Activated B cell treated with CpG ODN at 0.5 μM for 24 hours (primary cell): ENCODE results near the gene DNM1. TPM values are rescaled to one million over a fixed set of nuclear protein-coding genes. Genes with fewer than 3 reads are reported as not detected.

ENCODE experiments used
- ATAC-seq: fragments of 200-7000 bp; cut with Tn5 transposase; one replicate; pipeline ENCODE4 v1.10.0; 2021; ENCODE audit warnings: low read depth, mild to moderate bottlenecking, moderate library complexity
- CTCF ChIA-PET: fragments of 350-600 bp; sonication (Branson Sonifier 250); formaldehyde crosslinking; loops from one replicate; lab custom pipeline; 2021; ENCODE audit warnings: antibody characterized with exemption; lab: Charles Lee
- POLR2A ChIA-PET: fragments of 350-600 bp; sonication (Branson Sonifier 250); formaldehyde crosslinking; loops from one replicate; lab custom pipeline; 2021; ENCODE audit warnings: antibody characterized with exemption; lab: Charles Lee
- DNase-seq: peaks from one replicate; pipeline ENCODE4 v3.0.0; 2022
- H3K27ac Mint-ChIP-seq: one replicate; pipeline ENCODE4 v1.8.0; 2020; ENCODE audit warnings: mixed read lengths
- H3K27me3 Mint-ChIP-seq: one replicate; pipeline ENCODE4 v1.8.0; 2021; ENCODE audit warnings: mixed read lengths
- H3K36me3 Mint-ChIP-seq: one replicate; pipeline ENCODE4 v1.8.0; 2021; ENCODE audit warnings: low read depth, mixed read lengths
- H3K4me1 Mint-ChIP-seq: one replicate; pipeline ENCODE4 v1.8.0; 2021; ENCODE audit warnings: mixed read lengths
- H3K4me3 Mint-ChIP-seq: one replicate; pipeline ENCODE4 v1.8.0; 2020; ENCODE audit warnings: mild to moderate bottlenecking, mixed read lengths
- H3K9me3 Mint-ChIP-seq: one replicate; pipeline ENCODE4 v1.8.0; 2020; ENCODE audit warnings: mixed read lengths
- intact Hi-C: fragments of 100-400 bp; cut with micrococcal nuclease; formaldehyde crosslinking; loops from one replicate; pipeline ENCODE4 v1.15.1; 2024
- total RNA-seq: library from RNA; stranded (reverse); gene quantifications from 2 replicates; pipeline ENCODE4 v1.2.3, GENCODE V29; 2022
- TF ChIP-seq, protein P1 (sequence below): fragments of 200-600 bp; IDR thresholded peaks from one replicate; pipeline ENCODE4 v1.8.0; 2022; ENCODE audit warnings: antibody characterized with exemption, mild to moderate bottlenecking

The DNM1 gene
- total RNA-seq, 1 donor from 2014 or later, result 0.86 TPM

- H3K4me3 Mint-ChIP-seq, result peak overlapping the region; percentile 94
- ATAC-seq, result no peak
- peaks cover 25% of the 10 kb centered on the region for H3K4me1 Mint-ChIP-seq
- ChIA-PET POLR2A (interaction anchor here (0.6 to 2.7 kb wide), 7 partner anchors 24 to 1083 kb away, joined by 3 to 20 read pairs (median 4); partner anchors contain the start of genes BBLN and ENDOG), CTCF (interaction anchor here (0.8 to 1.7 kb wide), 2 partner anchors 11 to 172 kb away, joined by 4 to 7 read pairs; no protein-coding TSS in a partner anchor)
- no peak for DNase-seq
- H3K27me3 Mint-ChIP-seq, result no peaks in the 10 kb centered on the region
- H3K9me3 Mint-ChIP-seq, result no peaks in the 10 kb centered on the region
- H3K27ac Mint-ChIP-seq, result peak overlapping the region; percentile 69
- intact Hi-C loops, result loop anchor here (2.0 to 5.0 kb wide), 3 partner anchors 61 to 132 kb away; partner anchors contain the start of genes COQ4, GOLGA2, SWI5 and TRUB2
- H3K36me3 Mint-ChIP-seq, result peaks cover 42% of the 10 kb centered on the region
- TF ChIP-seq, protein P1, sequence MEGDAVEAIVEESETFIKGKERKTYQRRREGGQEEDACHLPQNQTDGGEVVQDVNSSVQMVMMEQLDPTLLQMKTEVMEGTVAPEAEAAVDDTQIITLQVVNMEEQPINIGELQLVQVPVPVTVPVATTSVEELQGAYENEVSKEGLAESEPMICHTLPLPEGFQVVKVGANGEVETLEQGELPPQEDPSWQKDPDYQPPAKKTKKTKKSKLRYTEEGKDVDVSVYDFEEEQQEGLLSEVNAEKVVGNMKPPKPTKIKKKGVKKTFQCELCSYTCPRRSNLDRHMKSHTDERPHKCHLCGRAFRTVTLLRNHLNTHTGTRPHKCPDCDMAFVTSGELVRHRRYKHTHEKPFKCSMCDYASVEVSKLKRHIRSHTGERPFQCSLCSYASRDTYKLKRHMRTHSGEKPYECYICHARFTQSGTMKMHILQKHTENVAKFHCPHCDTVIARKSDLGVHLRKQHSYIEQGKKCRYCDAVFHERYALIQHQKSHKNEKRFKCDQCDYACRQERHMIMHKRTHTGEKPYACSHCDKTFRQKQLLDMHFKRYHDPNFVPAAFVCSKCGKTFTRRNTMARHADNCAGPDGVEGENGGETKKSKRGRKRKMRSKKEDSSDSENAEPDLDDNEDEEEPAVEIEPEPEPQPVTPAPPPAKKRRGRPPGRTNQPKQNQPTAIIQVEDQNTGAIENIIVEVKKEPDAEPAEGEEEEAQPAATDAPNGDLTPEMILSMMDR, result no peak
Observed at GRCh38 chr9:128190013-128190412, 13.2 kb upstream of the DNM1 start.

GRCh38 chr9:128190516-128191405, 12.4 kb upstream of the DNM1 start:
- intact Hi-C loops, result loop anchor here (1.0 to 5.0 kb wide), 5 partner anchors 13 to 132 kb away; partner anchors contain the start of genes BBLN, COQ4, DNM1 and GOLGA2
- peak overlapping the region; percentile 92 for H3K27ac Mint-ChIP-seq
- TF ChIP-seq, protein P1, result no peak
- no peaks in the 10 kb centered on the region for H3K9me3 Mint-ChIP-seq
- H3K4me1 Mint-ChIP-seq, result peaks cover 25% of the 10 kb centered on the region
- ChIA-PET POLR2A (interaction anchor here (0.6 to 2.7 kb wide), 11 partner anchors 9 to 879 kb away, joined by 3 to 20 read pairs (median 4); partner anchors contain the start of genes BBLN, ENDOG and NAIF1), CTCF (interaction anchor here (0.8 to 1.7 kb wide), 2 partner anchors 10 to 171 kb away, joined by 4 to 7 read pairs; no protein-coding TSS in a partner anchor)
- peak; percentile 43 for ATAC-seq
- H3K27me3 Mint-ChIP-seq, result no peaks in the 10 kb centered on the region
- no peak for DNase-seq
- peaks cover 34% of the 10 kb centered on the region for H3K36me3 Mint-ChIP-seq
- peak overlapping the region; percentile 94 for H3K4me3 Mint-ChIP-seq

DNA sequence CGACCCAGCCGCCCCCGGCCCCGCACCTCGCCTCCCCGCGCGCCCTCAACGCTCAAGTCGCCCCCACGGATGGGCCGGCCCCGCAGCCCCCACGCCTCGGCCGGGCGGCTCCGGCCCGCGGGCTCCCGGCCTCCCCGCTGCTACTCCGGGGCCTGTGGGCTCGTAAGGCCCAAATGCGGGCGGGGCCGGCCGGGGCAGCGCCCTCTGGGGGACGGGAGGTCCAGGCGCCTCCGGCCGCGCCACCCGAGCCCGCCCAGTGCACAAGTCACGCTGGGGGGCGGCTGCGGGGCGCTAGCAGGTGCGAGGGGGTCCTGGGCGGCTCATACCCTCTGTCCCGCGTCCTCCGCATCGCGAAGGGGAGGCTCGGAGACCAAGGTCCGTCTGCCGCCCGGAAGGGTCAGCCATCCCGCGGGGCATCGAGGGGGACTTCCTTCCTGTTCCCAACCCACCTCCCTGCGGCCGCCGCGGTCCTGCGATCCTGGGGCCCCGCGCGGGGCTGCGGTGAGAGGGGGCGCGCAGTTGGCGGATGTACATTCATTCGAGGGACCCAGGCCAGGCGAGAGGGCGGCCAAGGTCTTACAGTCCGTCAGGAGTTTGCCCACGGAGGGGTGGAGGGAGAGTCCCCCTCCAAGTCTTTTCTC, 11.7 kb upstream of the DNM1 start, which contains the start of gene CIZ1:
Gene CIZ1, minus strand, starts transcription at position 167 of the 641 bp plus-strand sequence. CDS start 715 bp downstream, outside the sequence.
- H3K4me3 Mint-ChIP-seq, result peak within 1 kb of the TSS; percentile 94
- H3K27ac Mint-ChIP-seq, result peak within 1 kb of the TSS; percentile 92
- H3K9me3 Mint-ChIP-seq, result no peaks in the 10 kb centered on the region
- DNase-seq (peak; percentile 85), ATAC-seq (peak; percentile 89)
- peaks cover 29% of the 10 kb centered on the region for H3K36me3 Mint-ChIP-seq
- CTCF ChIA-PET, result no interaction called here
- intact Hi-C loops, result loop anchor here (1.0 to 5.0 kb wide), 7 partner anchors 12 to 149 kb away; partner anchors contain the start of genes BBLN, COQ4, DNM1 and GOLGA2
- TF ChIP-seq, protein P1, result no peak
- no peaks in the 10 kb centered on the region for H3K27me3 Mint-ChIP-seq
- H3K4me1 Mint-ChIP-seq, result peaks cover 25% of the 10 kb centered on the region
- POLR2A ChIA-PET, result interaction anchor here (0.6 to 2.7 kb wide), 14 partner anchors 9 to 1192 kb away, joined by 3 to 20 read pairs (median 4); partner anchors contain the start of genes BBLN, ENDOG, LRSAM1 and NAIF1

DNA sequence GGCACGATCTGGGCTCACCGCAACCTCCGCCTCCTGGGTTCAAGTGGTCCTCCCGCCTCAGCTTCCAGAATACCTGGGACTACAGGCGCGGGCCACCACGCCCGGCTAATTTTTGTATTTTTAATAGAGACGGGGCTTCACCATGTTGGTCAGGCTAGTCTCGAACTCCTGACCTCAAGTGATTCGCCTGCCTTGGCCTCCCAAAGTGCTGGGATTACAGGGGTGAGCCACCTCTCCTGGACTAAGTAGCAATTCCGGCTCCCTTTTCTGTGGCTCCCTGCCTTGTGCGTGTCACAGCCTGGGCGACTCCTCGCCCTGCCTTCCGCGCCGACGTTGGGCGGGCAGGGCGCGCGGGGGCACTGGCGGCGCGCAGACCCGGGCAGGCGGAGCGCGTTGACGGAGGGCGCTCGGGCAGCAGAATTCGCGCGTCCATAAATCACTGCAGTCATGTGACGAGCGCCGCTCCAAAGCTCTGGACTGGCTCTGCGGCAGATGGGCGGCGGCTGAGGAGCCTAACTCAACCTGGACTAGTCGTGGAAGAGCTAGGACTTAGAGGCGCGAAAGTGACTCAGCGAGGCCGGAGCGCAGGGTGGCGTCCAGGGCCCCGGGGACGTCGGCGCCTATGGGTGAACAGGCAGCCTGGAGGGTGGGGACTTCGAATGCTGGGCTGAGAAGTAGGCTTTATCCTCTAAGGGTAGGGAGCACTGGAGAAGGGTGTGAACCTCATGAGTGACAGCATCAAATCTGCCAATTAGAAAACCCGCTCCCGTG, 10.4 kb upstream of the DNM1 start:
- no peaks in the 10 kb centered on the region for H3K9me3 Mint-ChIP-seq
- peak overlapping the region; percentile 73 for H3K27ac Mint-ChIP-seq

More for the DNA sequence above, 10.4 kb upstream of the DNM1 start:
- ATAC-seq, result peak; percentile 63
- intact Hi-C loops, result loop anchor here (2.0 to 5.0 kb wide), 4 partner anchors 58 to 148 kb away; partner anchors contain the start of genes COQ4, GOLGA2, SLC27A4 and SWI5
- ChIA-PET CTCF (interaction anchor here (1.1 to 1.3 kb wide), 2 partner anchors 31 to 148 kb away, joined by 3 to 4 read pairs; no protein-coding TSS in a partner anchor), POLR2A (interaction anchor here (0.7 to 1.0 kb wide), 3 partner anchors 10 to 1191 kb away, joined by 3 to 4 read pairs (median 4); no protein-coding TSS in a partner anchor)
- Mint-ChIP-seq H3K4me1 (peaks cover 25% of the 10 kb centered on the region), H3K4me3 (peak overlapping the region; percentile 79), H3K36me3 (peaks cover 19% of the 10 kb centered on the region), H3K27me3 (no peaks in the 10 kb centered on the region)
- TF ChIP-seq, protein P1, result no peak
- DNase-seq, result peak; percentile 60
